Midbrain (tissue), 1 donor: ENCODE data around the gene WNT5A.

Experiments
- DNase-seq: peaks from one replicate; lab custom pipeline; 2025; lab: John Stamatoyannopoulos, UW

WNT5A gene

GRCh38 chr3:55486857-55487380 is at the start of gene WNT5A:
WNT5A (minus strand) TSS chr3:55487306; CDS start chr3:55486985, 321 bp downstream.
- DNase-seq, result no peak

- DNase-seq, result no peak
These were observed 47.8 kb upstream of the WNT5A start for GRCh38 chr3:55534876-55535275.

GRCh38 chr3:55532806-55533205 is 45.7 kb upstream of the WNT5A start:
- no peak for DNase-seq

- no peak for DNase-seq
These were observed 44.2 kb upstream of the WNT5A start for GRCh38 chr3:55531321-55531720.

GRCh38 chr3:55527361-55527760 is 40.3 kb upstream of the WNT5A start:
- DNase-seq, result no peak

GRCh38 chr3:55526332-55527030 is 39.4 kb upstream of the WNT5A start:
- no peak for DNase-seq

GRCh38 chr3:55525436-55525835 is 38.3 kb upstream of the WNT5A start:
- DNase-seq, result no peak

- DNase-seq, result no peak
These were observed 37.6 kb upstream of the WNT5A start for GRCh38 chr3:55524565-55525244.

- no peak for DNase-seq
These were observed 36.4 kb upstream of the WNT5A start for GRCh38 chr3:55523471-55523870.

GRCh38 chr3:55521738-55522421 is 34.8 kb upstream of the WNT5A start:
- DNase-seq, result no peak

GRCh38 chr3:55521064-55521737 is 34.1 kb upstream of the WNT5A start:
- DNase-seq, result no peak

- no peak for DNase-seq
These were observed 31.9 kb upstream of the WNT5A start for GRCh38 chr3:55519019-55519418.

GRCh38 chr3:55518451-55518850 is 31.3 kb upstream of the WNT5A start:
- no peak for DNase-seq

- DNase-seq, result no peak
These were observed 29.4 kb upstream of the WNT5A start for GRCh38 chr3:55516392-55517030.

GRCh38 chr3:55515550-55516246 is 28.6 kb upstream of the WNT5A start:
- no peak for DNase-seq

- DNase-seq, result no peak
These were observed 27.9 kb upstream of the WNT5A start for GRCh38 chr3:55514962-55515361.

GRCh38 chr3:55512571-55513343 is 25.7 kb upstream of the WNT5A start:
- no peak for DNase-seq

- DNase-seq, result no peak
These were observed 24.9 kb upstream of the WNT5A start for GRCh38 chr3:55511895-55512570.

- DNase-seq, result no peak
These were observed 21.2 kb upstream of the WNT5A start for GRCh38 chr3:55508335-55508734.

GRCh38 chr3:55507808-55508207 is 20.7 kb upstream of the WNT5A start:
- no peak for DNase-seq
